DMS53 treated with DMSO at 0.1 percent for 48 hours (cell line): ENCODE data around the gene DLK2.
"Not testable (repeated sequence)": the region's sequence is repeated elsewhere in the genome, so short reads cannot be mapped to it uniquely, and the experiment has no call there.

ENCODE experiments used
- DNase-seq: peaks from one replicate; lab custom pipeline; 2025; ENCODE audit not compliant: unreplicated experiment; lab: John Stamatoyannopoulos, UW

DLK2 gene, protein sequence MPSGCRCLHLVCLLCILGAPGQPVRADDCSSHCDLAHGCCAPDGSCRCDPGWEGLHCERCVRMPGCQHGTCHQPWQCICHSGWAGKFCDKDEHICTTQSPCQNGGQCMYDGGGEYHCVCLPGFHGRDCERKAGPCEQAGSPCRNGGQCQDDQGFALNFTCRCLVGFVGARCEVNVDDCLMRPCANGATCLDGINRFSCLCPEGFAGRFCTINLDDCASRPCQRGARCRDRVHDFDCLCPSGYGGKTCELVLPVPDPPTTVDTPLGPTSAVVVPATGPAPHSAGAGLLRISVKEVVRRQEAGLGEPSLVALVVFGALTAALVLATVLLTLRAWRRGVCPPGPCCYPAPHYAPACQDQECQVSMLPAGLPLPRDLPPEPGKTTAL

GRCh38 chr6:43455531-43456428 lies at the start of gene DLK2:
DLK2 (minus strand) TSS chr6:43455548; CDS start chr6:43454825, 723 bp downstream.
- DNase-seq = peak; percentile 39

DNA sequence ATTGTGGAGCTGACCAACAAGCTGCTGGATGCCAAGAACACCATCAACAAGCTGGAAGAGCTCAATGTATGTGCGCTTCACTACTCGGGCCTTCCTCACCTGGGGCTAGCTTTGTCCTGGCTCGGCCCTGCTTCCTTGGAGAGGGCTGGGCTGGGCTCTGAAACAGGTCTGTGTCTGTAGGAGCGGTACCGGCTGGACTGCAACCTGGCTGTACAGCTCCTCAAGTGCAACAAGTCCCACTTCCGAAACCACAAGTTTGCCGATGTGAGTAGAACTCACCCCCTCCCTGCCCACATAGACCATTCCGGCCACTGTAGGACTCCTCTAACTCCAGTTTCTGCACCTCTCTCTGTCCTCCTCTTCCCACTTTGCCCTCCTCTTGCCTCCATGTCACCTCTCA lies 48.1 kb upstream of the DLK2 start:
- no peak for DNase-seq

DNA sequence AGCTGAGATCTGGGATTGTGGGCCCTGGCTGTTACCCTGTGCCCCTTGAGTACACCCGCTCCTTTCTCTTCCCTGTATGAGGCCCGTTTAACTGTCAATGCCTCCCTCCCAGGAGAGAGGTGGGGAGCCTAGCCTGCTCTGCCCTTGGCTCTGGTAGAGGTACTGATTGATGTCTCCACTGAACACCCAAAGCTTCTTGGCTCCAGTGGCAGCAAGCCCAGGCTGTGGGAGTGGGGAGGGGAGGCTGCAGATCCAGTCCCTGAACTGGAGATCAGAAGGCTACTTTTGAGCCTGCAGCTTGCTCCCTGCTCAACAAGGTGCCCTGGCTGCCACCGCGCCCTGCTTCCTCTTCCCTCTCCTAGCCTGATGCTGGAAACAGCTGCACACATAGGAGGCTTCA lies 47.3 kb upstream of the DLK2 start:
- DNase-seq = no peak

DNA sequence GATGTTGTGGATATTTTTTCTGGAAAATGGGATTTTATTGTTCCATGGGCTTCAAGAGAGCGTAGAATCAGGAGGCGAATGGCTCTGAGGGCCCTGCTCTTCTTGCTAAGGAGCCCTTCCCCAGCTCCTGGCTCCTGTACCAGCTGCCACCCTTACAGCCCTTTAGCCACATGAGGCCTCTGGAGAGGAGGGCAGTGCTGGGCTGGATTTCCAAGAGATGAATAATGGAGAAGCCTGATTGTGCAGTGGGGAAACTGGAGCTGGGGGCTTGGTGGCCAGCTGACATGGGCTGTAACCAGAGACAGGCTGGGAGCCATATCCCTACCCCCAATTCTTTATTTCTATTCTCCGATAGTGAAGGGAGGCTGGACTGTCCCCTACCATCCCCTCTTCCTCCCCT lies 45.6 kb upstream of the DLK2 start:
- DNase-seq = no peak

GRCh38 chr6:43499028-43499815 lies 43.9 kb upstream of the DLK2 start:
- no peak for DNase-seq

- DNase-seq = not testable (repeated sequence)
Observed at GRCh38 chr6:43498291-43498690, 42.9 kb upstream of the DLK2 start.

DNA sequence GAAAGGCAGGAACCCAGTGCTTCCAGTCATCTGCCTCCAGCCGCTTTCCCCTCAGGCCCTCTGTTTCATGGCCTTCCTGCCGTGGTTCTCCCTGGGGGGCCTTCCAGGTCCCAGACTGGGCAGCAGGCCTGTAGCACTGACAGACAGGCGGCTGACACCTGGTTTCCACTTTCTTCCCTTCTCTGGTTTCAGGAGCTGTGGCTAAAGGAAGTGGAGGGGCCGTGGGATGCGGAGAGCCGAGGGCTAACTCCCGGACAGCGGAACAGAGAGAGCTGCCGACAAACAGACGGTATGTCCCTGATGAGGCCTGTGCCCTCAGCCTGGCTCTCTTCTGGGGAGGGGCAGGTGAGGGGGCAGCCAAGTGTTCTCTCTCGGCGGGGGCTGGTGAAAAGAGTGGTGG lies 42.3 kb upstream of the DLK2 start:
- no peak for DNase-seq

GRCh38 chr6:43497129-43497396 lies 41.7 kb upstream of the DLK2 start:
- no peak for DNase-seq

- DNase-seq = no peak
Observed at GRCh38 chr6:43496370-43497128, 41.2 kb upstream of the DLK2 start.

DNA sequence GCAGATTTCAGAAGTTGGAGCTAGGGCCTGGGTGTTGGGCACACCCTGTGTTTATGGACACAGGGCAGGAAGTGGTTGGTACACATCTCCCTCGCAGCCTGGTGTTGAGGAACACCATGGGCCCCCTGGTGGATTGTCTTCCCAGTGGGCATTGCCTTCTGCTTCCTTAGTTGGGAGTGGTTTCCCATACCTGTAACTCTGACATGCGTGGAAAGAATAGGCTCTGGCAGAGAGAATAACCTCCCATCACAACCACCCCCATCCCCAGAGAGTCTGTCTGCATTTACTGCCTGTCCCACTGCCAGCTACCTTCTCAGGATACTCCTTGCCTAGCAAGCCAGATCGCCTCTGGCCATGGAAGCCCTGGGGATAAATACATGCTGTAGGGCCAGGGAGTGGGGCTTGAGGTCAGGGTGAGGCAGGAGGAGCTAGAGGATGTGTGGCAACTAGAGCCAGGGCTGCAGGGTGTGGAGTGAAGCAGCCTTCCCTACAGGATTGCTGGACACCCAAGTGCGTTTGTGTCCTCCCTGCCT lies 40.1 kb upstream of the DLK2 start:
- no peak for DNase-seq

DNA sequence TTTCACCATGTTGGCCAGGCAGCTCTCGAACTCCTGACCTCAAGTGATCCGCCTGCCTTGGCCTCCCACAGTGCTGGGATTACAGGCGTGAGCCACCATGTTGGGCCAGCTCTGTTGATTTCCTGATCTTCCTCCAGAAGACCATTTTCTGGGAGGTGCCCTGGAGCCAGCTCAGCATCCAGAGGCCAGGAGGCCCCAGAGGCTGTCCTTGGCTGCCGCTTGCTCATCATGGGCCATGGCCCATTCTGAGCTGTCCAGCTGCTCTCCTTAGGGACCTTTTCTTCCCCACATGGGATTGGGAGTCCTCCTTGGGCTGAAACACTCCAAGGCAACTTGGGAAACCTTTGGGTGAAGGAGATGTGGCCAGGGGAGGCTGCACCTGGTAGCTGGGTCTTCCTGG lies 39.4 kb upstream of the DLK2 start:
- DNase-seq = no peak

DNA sequence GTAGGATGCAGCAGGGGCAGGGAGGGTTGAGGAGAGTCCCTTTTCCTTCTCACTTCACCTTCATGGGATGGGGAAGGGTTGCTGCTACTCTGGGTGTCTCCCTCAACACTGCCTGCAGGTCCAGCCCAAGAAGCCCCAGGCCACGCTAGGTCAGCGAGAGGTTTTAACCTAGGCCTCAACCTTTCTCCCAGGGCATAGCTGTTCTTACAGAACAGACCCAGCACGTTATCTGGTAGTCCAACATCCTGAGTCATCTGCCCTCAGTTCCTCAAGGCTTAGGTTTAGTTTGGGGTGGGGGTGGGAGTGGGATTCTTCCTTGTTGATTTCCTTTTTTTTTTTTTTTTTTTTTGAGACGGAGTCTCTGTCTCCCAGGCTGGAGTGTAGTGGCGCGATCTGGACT lies 39.0 kb upstream of the DLK2 start:
- DNase-seq = no peak

DNA sequence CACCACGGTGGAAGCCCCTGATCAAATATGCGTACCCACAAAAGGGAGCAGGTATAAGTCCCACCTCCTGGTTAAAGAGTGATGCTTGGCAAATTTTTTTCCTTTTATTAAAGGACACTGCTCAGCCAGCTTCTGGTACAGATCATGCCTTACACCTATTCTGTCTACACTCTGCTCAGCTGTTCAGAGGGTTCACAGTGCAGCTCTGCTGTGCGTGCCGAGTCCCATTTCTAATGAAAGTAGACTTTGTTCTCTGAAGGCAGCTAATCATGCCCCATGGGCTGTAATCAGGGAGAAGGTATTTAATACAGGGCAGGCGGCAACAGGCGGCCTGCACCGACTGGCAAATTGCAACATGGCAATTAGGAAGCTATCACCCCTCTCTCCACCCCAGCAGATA lies 38.5 kb upstream of the DLK2 start:
- DNase-seq = no peak

DNA sequence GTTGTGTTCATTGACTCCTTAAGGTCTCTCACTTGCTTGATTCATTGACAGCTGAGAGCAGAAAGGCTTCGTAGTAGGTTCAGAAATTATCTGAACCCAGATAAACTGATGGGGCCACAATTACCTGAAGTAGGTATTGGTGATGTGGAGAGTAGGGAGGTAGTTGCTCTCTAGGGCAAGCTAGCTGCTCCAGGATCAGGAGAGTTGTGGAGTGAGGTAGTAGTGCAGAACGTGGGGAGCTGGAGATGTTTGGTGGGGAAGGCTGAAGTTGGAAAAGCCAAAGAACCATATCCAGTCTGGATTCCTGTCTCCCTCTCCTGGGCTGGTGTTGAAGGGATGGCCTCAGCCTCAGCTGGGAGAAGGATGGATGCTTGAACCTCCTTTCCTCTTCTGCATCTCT lies 37.9 kb upstream of the DLK2 start:
- DNase-seq = no peak

- DNase-seq = no peak
Observed at GRCh38 chr6:43492673-43493072, 37.3 kb upstream of the DLK2 start.

DNA sequence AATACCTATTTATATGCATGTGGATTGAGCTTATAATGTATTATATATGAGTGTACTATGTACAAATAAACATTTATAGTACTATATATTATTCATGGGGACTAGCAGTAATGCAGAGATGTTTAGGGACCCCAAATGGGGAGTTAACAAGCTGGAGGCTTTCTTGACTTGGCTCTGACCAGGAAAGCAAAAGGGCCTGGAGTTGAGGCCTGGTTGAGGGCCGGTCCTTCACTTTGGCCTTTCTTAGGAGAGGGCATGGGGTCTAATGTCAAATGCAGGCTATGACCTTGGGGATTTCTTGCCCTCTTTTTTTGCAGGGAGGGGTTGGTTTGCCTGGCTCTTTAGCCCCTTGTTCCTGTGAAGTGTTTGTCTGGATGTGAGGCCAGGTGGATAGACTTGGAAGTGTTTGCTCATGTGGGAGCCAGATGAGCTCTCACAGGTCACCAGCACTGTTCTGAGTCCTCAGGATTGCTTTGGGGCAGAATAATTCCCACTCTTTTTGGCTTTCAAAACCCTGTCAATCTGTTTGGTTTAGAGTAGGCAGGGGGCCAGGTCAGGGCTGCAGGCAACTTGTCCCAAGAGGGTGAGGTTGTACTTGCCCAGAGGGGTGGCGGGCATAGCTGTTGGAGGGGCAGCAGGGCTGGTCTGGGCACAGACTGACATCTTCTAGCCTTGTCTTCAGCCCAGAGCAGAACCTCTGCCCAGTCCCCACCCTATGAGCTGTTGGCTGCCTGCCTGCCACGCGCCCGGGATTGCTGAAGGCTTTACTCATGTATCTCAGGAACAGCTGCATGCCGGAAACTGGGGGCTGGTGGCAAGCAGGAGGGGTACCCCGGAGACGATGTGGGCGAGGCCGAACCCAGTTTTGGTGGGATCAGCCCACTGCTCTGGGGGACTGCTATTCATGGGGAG lies 36.7 kb upstream of the DLK2 start:
- no peak for DNase-seq

GRCh38 chr6:43490523-43490939 lies 35.2 kb upstream of the DLK2 start:
- DNase-seq = no peak

DNA sequence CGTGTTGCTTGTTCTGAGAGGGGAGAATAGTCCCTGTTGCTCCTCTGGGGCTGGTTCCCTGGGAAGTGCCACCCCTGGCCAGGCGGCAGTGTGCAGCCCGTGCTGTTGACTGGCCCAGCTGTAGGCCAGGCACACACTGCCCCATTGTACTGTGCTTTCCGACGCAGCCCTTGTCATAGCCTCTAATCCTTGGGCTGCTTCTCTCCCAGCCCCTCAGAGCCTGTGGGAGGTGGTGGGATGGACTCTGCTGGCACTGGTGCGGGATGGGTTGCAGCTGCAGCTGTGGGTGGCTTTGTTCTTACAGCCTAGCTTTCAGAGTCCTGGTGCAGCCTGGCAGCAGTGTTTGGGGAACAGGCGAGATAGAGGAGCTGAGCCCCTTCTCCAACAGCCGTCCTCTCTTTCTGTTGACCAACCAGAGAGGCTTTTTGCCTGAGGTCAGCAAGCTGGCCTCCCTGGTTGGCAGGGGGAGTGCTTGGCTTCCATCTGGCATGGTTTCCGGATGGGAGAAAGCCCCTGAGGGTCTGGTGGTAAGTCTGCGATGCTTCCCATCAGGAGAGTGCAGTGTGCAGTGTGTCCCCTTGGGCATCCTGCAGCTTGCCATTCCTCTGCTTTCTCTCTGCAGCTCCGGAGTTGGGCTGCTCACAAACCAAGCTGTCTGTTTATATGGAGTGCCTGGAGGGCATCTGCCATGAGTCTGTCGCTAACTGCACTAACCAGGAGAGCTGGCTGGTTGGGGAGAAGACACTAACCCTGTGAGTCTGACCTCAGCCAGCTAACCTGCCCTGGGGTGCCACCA lies 34.1 kb upstream of the DLK2 start:
- DNase-seq = no peak
